ENCODE data around the gene COA8.

DNA sequence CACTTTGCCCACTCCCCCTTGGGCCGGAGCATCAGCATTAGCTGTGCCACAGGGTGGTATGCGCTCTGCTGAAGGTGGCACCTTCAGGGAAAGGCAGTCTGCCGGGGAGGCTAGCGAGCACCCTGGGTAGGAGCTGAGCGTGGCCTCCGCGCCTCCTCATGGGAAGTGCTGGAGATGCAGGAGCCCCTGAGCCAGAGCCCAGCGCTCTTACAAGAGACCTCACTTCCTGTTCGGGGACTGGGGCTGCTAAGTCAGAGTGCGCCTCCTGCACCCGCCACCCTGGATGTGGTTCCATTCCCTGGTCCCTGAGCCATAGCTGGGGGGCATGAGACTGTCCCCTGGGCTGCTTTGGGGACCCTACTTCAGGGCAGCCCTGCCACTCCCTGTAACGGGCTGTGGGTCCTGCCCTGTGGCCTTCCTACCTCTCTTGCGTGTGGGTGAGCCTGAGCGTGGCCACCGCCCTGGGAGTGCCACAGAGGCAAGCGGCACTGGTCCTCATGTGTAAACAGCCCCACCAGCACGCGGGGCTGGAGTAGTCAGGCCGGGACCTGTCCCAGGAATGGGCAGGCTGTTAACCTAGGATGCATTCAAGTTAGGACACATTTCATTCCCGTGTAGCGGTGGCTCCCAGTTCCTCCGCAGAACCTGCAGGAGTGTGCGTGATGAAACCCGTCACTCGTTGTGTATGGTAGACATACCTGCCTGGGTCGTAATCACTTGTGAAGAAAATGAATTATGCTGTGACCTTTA is 19.4 kb downstream of the COA8 start:
- TF ChIP-seq, protein P1, sequence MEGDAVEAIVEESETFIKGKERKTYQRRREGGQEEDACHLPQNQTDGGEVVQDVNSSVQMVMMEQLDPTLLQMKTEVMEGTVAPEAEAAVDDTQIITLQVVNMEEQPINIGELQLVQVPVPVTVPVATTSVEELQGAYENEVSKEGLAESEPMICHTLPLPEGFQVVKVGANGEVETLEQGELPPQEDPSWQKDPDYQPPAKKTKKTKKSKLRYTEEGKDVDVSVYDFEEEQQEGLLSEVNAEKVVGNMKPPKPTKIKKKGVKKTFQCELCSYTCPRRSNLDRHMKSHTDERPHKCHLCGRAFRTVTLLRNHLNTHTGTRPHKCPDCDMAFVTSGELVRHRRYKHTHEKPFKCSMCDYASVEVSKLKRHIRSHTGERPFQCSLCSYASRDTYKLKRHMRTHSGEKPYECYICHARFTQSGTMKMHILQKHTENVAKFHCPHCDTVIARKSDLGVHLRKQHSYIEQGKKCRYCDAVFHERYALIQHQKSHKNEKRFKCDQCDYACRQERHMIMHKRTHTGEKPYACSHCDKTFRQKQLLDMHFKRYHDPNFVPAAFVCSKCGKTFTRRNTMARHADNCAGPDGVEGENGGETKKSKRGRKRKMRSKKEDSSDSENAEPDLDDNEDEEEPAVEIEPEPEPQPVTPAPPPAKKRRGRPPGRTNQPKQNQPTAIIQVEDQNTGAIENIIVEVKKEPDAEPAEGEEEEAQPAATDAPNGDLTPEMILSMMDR (IDR thresholded peaks at IDR 0.05; ENCODE audit: poor library complexity, severe bottlenecking): no peak
- TF ChIP-seq POLR2AphosphoS5 (IDR thresholded peaks at IDR 0.05) (no peak), EZH2 (IDR thresholded peaks at IDR 0.05; ENCODE audit: borderline replicate concordance, insufficient read depth, low read length, poor library complexity, severe bottlenecking) (no peak)
